GM19240 (cell line): ENCODE measurements around the gene DENND5B.

Source experiments
- DNase-seq: peaks from one replicate; pipeline ENCODE4 v3.0.0; 2011; ENCODE audit warnings: low spot score; ENCODE audit not compliant: insufficient read length

DENND5B gene

GRCh38 chr12:31339831-31340622, 250.9 kb downstream of the DENND5B start:
- DNase-seq, result no peak

- no peak for DNase-seq
These were observed 253.0 kb downstream of the DENND5B start for GRCh38 chr12:31337952-31338351.
